Measurements from ENCODE around the gene MAP1B.

DNA sequence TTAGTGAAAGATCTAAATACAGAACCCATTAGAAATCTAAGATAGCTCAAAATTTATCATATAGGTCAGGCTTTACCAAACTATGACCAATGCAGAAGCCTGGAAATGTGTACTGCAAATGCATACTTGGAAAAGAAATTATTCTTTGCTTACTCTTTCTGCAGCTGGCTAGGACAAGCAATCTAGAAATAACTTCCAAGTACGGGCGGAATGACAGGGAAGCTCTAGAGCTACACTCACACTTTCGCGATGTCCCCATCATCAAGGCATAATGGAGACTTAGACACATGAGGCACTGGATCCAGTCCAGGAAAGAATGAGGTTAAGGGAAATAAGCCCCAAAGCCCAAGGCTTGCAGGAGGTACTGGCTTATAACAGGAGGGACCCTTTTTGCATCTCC, 22.4 kb upstream of the MAP1B start:
- TF ChIP-seq, protein P1, sequence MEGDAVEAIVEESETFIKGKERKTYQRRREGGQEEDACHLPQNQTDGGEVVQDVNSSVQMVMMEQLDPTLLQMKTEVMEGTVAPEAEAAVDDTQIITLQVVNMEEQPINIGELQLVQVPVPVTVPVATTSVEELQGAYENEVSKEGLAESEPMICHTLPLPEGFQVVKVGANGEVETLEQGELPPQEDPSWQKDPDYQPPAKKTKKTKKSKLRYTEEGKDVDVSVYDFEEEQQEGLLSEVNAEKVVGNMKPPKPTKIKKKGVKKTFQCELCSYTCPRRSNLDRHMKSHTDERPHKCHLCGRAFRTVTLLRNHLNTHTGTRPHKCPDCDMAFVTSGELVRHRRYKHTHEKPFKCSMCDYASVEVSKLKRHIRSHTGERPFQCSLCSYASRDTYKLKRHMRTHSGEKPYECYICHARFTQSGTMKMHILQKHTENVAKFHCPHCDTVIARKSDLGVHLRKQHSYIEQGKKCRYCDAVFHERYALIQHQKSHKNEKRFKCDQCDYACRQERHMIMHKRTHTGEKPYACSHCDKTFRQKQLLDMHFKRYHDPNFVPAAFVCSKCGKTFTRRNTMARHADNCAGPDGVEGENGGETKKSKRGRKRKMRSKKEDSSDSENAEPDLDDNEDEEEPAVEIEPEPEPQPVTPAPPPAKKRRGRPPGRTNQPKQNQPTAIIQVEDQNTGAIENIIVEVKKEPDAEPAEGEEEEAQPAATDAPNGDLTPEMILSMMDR (IDR thresholded peaks at IDR 0.05) = no peak
- TF ChIP-seq POLR2AphosphoS5 (IDR thresholded peaks at IDR 0.05) (no peak), POLR2A (IDR thresholded peaks at IDR 0.05) (no peak)

Measured in transverse colon (tissue), 4 donors.